Stimulated activated CD8-positive, alpha-beta memory T cell treated with anti-CD3 and anti-CD28 coated beads, Interleukin-7, amount 100 ng/mL, for 1 hour (primary cell): Measurements from ENCODE around the gene METAP1D.

ENCODE experiments used
- DNase-seq, 2 donors: peaks; one replicate each; pipeline ENCODE4 v3.0.0-alpha.2; 2020; ENCODE audit warnings: low read depth in 2 of 2

The METAP1D gene

DNA sequence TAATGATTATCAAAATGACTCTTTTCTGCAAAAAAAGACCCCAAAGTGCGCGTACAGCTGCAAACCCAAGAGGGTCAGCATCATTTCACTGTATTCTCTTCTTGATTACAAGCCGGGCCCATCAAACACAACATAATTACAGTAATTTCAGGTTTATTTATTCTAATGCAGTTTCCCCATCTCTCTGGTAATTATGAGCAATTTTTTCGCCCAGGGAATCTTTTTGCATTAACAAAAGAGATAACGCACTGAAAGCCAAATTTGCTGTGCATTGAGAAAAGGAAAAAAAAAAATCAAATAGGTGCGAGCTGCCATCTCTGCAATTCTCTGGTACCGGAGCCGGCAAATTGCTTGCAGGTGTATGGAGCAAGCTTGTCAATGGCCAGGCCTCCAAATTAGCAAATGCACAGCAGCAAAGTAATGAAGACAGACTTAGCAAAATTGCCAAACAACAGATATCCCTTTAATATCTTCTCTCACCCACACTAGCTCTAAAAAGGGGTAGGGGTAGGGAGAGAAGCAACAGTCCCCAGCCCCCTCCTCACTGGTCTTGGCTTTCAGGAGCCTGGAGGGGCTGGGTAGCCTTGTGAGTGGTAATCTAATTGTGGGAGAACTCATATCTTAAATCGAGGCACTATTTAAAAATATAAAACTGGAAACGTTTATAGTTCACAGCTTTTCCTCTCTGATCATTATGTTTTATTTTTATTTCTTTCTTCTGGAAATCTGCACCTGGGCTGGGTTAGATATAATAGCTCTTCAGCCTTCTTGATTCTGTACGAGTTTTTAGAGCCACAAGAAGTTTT, 92.2 kb downstream of the METAP1D start:
- DNase-seq, result no peak

- DNase-seq, result no peak
These were observed 93.1 kb downstream of the METAP1D start for GRCh38 chr2:172092716-172093415.

- no peak for DNase-seq
These were observed 93.9 kb downstream of the METAP1D start for GRCh38 chr2:172093416-172094293.

DNA sequence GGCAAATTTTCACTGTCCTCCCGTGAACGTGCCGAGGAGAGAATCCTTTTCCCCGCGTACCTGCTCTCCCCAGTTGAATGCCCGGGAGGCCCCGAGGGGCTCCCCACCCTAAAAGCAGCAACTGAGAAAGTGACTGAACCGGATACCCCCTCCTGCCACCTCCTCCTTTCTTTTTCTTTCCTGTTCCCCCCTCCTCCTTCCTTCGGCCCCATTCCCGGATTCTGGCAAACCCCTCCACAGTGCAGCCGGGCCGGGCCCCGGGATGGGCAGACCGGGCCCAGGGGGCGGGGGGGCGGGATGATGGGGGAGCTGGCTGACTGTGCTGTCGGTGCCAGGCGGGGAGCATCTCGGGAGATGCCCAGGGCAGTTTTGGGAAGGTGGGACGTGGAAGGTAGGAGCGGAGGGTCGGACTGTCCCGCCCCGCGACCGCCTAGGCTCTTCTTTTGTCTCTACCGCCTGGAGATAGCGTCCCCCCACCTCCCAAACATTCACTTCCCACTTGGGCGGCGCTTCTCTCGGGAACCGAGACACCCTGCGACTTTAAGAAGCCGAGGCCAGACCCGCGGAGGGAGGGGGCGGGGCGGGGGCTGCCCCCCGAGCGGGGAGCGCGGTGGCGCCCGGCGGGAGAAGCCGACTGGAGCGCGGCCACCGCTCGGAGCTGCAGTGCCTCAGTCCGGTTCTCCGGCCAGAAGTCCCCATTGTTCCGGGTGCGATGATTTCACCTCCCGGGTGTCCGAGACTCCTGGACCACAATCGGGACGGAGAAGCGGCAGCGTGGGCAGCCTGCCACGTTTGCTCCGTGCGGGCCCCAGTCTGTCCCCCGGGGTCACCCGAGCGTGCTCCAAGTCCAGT, 94.8 kb downstream of the METAP1D start:
- DNase-seq, result no peak

DNA sequence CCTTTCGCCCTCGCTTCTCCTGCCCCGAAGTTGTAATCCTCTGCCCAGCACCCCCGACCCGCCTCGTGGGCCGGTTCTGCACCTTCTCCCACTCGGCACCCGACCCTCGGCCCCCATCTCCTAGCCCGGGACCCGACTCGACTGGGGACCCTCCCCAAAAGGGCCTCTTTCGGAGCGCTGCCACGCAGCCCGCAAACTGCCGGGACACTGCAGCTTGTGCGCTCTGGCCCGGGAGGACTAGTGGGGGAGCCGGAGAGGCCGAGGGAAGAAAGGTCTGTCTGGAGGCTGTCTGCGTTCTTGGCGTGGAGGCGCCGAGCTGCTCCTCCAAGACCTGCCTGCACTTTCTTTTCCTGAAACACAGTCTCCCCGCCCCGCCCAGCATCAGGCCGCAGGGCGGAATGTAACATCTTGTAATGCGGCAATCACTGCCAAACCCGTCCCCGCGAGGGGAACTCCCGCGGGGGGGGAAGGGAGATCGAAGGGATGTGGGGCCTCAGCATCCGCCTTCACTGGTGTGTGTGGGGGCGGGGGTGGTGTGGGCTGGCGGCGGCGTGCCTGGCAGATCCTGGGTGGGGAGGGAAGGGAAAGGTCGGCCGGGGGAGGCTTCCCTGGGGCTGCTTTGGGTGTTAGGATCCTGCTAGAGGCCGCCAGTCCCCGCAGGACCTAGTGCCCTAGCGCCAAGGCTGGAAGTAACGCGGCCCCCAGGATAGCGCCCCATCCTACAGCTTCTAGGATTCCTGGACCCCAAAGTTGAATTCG, 95.6 kb downstream of the METAP1D start:
- DNase-seq, result peak in 1 of 2 donors; percentile 62

- DNase-seq, result no peak
These were observed 96.3 kb downstream of the METAP1D start for GRCh38 chr2:172095905-172096625.

- no peak for DNase-seq
These were observed 97.1 kb downstream of the METAP1D start for GRCh38 chr2:172096626-172097547.

DNA sequence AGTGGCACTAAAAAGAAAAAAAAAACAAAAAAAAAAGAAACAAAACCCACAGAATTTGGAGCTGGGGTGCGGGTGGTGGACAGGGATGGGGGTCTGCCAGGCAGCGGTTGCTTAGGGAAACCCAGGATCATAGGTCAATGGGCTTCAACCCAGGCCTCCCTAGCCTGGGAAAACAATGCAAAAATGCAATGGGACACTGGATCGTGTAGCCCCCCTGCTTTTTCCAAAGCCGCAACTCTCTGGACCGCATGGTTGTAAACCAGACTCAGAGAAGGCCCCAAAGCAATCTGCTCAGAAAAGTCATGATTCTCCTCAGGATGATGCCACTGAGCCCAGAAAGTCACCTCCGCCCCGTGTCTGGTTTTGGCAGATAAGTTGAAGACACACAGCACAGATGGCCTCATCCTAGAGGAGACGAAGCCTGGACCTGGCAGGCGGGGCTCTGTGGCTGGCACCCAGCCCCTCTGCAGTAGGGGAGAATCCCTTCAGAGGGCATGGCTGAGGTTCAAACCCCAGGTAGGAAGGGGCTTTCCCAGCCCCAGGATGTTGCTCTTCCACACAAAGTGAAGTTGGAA, 97.9 kb downstream of the METAP1D start:
- no peak for DNase-seq

DNA sequence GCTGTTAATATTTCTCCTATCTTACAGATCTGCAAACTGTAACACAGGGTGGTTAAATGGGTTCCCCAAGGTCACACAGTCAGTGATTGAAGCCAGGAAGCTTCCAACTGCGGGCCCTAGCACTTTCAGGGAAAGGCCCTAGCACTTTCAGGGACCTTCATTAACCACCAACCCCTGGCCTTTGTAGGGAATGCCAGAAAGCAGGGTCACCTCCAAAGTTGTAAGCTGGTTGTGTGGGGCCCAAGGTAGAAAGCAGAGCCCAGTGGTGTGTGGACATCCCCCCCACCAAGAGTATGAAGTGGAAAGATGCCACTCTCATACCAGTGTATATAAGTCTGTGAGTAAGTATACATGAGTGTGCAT, 98.5 kb downstream of the METAP1D start:
- DNase-seq, result no peak

DNA sequence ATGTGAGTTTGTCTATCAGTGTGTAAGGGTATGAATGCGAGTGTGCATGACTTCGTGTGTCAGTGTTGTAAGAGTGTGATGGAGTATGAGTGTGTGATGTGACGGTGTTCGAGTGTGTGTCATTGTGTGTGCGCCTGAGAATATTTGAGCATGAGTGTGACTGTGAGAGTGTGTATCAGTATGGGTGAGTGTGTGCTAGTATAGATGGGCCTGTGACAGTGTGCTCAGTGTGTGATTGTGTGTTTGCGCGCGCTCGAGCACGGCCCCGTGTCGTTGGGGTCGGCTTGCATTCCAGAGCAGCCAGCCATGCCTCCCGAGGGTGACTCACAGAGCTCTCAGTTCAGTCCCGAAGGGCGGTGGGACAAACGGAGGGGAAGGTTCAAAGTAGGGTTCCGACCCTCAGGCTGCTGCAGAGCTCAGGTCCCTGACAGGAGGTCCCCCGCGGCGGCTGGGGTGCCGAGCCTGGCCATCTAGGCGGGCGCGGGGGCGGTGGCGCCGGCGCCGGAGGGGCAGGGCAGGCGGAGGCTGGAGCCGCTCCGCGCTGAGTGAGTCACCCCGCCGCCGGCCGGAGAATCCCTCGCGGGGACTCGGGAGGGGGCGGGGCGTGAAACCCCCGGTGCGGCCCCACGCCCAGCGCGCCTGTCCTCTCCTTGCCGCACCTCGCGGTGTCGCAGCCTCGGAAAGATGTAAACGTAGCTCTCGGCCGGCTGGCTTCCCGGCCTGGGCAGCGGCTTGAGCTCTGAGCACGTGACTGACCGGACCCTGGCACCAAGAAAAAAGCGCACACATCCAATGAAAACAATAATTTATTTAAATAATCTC, 99.1 kb downstream of the METAP1D start:
- no peak for DNase-seq

- DNase-seq, result no peak
These were observed 99.8 kb downstream of the METAP1D start for GRCh38 chr2:172099472-172100079.

- no peak for DNase-seq
These were observed 100.6 kb downstream of the METAP1D start for GRCh38 chr2:172100080-172100934.

GRCh38 chr2:172100935-172101820, 101.4 kb downstream of the METAP1D start:
- DNase-seq, result no peak

GRCh38 chr2:172101821-172102390, 102.2 kb downstream of the METAP1D start:
- no peak for DNase-seq
